Activated T-helper 17 cell treated with anti-CD3 and anti-CD28 coated beads, Interleukin-2, amount 50 U/mL, for 72 hours (primary cell): ENCODE measurements around the gene ZBTB42. TPM values are rescaled to one million over a fixed set of nuclear protein-coding genes. Genes with fewer than 3 reads are reported as not detected.
A peak's percentile ranks its signal among the peaks of the same experiment; 100 is the strongest.
"Not testable (repeated sequence)": the region's sequence is repeated elsewhere in the genome, so short reads cannot be mapped to it uniquely, and the experiment has no call there.

Experiments used
- ATAC-seq: fragments of 150-1000 bp; cut with Tn5 transposase; replicated peaks from 2 replicates; pipeline ENCODE4 v1.10.0; 2021; ENCODE audit warnings: mild to moderate bottlenecking, moderate library complexity
- H3K27ac Mint-ChIP-seq: one replicate; pipeline ENCODE4 v1.8.0; 2022; ENCODE audit warnings: mixed read lengths
- H3K27me3 Mint-ChIP-seq: one replicate; pipeline ENCODE4 v1.8.0; 2022; ENCODE audit warnings: mixed read lengths
- H3K36me3 Mint-ChIP-seq: one replicate; pipeline ENCODE4 v1.8.0; 2022; ENCODE audit warnings: low read depth, mild to moderate bottlenecking, mixed read lengths
- H3K4me1 Mint-ChIP-seq: one replicate; pipeline ENCODE4 v1.8.0; 2022; ENCODE audit warnings: mixed read lengths
- H3K4me3 Mint-ChIP-seq: one replicate; pipeline ENCODE4 v1.8.0; 2022; ENCODE audit warnings: mild to moderate bottlenecking, mixed read lengths
- H3K9me3 Mint-ChIP-seq: one replicate; pipeline ENCODE4 v1.8.0; 2022; ENCODE audit warnings: mixed read lengths
- total RNA-seq, 2 donors: library from RNA; stranded (reverse); gene quantifications; one replicate each; pipeline ENCODE4 v1.2.3, GENCODE V29; 2022

Gene ZBTB42
- total RNA-seq, 2 donors from 2014 or later: 3.0 to 3.2 TPM

- Mint-ChIP-seq H3K4me1 (peaks cover 5% of the 10 kb centered on the region), H3K9me3 (no peaks in the 10 kb centered on the region), H3K27me3 (no peaks in the 10 kb centered on the region), H3K36me3 (no peaks in the 10 kb centered on the region), H3K4me3 (no peak overlapping the region), H3K27ac (no peak overlapping the region)
- no peak for ATAC-seq
Observed at GRCh38 chr14:104803280-104803911, 2.5 kb downstream of the ZBTB42 start.

GRCh38 chr14:104803912-104804410 lies 3.1 kb downstream of the ZBTB42 start:
- Mint-ChIP-seq H3K27ac (no peak overlapping the region), H3K4me3 (no peak overlapping the region), H3K27me3 (no peaks in the 10 kb centered on the region), H3K9me3 (no peaks in the 10 kb centered on the region), H3K4me1 (peaks cover 5% of the 10 kb centered on the region), H3K36me3 (no peaks in the 10 kb centered on the region)
- ATAC-seq: no peak

- Mint-ChIP-seq H3K27ac (no peak overlapping the region), H3K9me3 (no peaks in the 10 kb centered on the region), H3K36me3 (no peaks in the 10 kb centered on the region), H3K4me1 (peaks cover 5% of the 10 kb centered on the region), H3K4me3 (no peak overlapping the region), H3K27me3 (no peaks in the 10 kb centered on the region)
- no peak for ATAC-seq
Observed at GRCh38 chr14:104804481-104805325, 3.8 kb downstream of the ZBTB42 start.

- no peak overlapping the region for H3K4me3 Mint-ChIP-seq
- no peak overlapping the region for H3K27ac Mint-ChIP-seq
- H3K36me3 Mint-ChIP-seq: no peaks in the 10 kb centered on the region
- ATAC-seq: no peak
- no peaks in the 10 kb centered on the region for H3K9me3 Mint-ChIP-seq
- H3K27me3 Mint-ChIP-seq: no peaks in the 10 kb centered on the region
- peaks cover 5% of the 10 kb centered on the region for H3K4me1 Mint-ChIP-seq
Observed at GRCh38 chr14:104805326-104805678, 4.4 kb downstream of the ZBTB42 start.

GRCh38 chr14:104805941-104806624 lies 5.2 kb downstream of the ZBTB42 start:
- Mint-ChIP-seq H3K4me1 (peaks cover 5% of the 10 kb centered on the region), H3K9me3 (no peaks in the 10 kb centered on the region), H3K36me3 (no peaks in the 10 kb centered on the region), H3K27me3 (no peaks in the 10 kb centered on the region), H3K4me3 (no peak overlapping the region), H3K27ac (no peak overlapping the region)
- no peak for ATAC-seq

GRCh38 chr14:104806625-104807465 lies 5.9 kb downstream of the ZBTB42 start:
- H3K27ac Mint-ChIP-seq: no peak overlapping the region
- no peaks in the 10 kb centered on the region for H3K36me3 Mint-ChIP-seq
- ATAC-seq: no peak
- peaks cover 5% of the 10 kb centered on the region for H3K4me1 Mint-ChIP-seq
- no peaks in the 10 kb centered on the region for H3K27me3 Mint-ChIP-seq
- H3K9me3 Mint-ChIP-seq: no peaks in the 10 kb centered on the region
- no peak overlapping the region for H3K4me3 Mint-ChIP-seq

- Mint-ChIP-seq H3K4me3 (no peak overlapping the region), H3K27ac (no peak overlapping the region), H3K36me3 (peaks cover 1% of the 10 kb centered on the region), H3K27me3 (no peaks in the 10 kb centered on the region), H3K9me3 (no peaks in the 10 kb centered on the region), H3K4me1 (peaks cover 5% of the 10 kb centered on the region)
- no peak for ATAC-seq
Observed at GRCh38 chr14:104808456-104808855, 7.6 kb downstream of the ZBTB42 start.

- Mint-ChIP-seq H3K27me3 (no peaks in the 10 kb centered on the region), H3K9me3 (no peaks in the 10 kb centered on the region), H3K4me3 (no peak overlapping the region), H3K27ac (no peak overlapping the region), H3K36me3 (peaks cover 6% of the 10 kb centered on the region), H3K4me1 (no peaks in the 10 kb centered on the region)
- no peak for ATAC-seq
Observed at GRCh38 chr14:104810316-104810715, 9.4 kb downstream of the ZBTB42 start.

GRCh38 chr14:104813286-104813685 lies 12.4 kb downstream of the ZBTB42 start:
- H3K36me3 Mint-ChIP-seq: peaks cover 6% of the 10 kb centered on the region
- H3K4me1 Mint-ChIP-seq: no peaks in the 10 kb centered on the region
- no peaks in the 10 kb centered on the region for H3K9me3 Mint-ChIP-seq
- ATAC-seq: no peak
- no peak overlapping the region for H3K27ac Mint-ChIP-seq
- no peak overlapping the region for H3K4me3 Mint-ChIP-seq
- no peaks in the 10 kb centered on the region for H3K27me3 Mint-ChIP-seq

GRCh38 chr14:104814701-104815100 lies 13.8 kb downstream of the ZBTB42 start:
- not testable (repeated sequence) for H3K9me3 Mint-ChIP-seq, H3K27me3 Mint-ChIP-seq, ATAC-seq, H3K36me3 Mint-ChIP-seq, H3K4me1 Mint-ChIP-seq
- H3K4me3 Mint-ChIP-seq: peak overlapping the region; percentile 84
- H3K27ac Mint-ChIP-seq: peak overlapping the region; percentile 90

GRCh38 chr14:104816616-104816884 lies 15.6 kb downstream of the ZBTB42 start:
- Mint-ChIP-seq H3K27ac (peak overlapping the region; percentile 90), H3K27me3 (no peaks in the 10 kb centered on the region), H3K36me3 (peaks cover 6% of the 10 kb centered on the region), H3K4me3 (peak overlapping the region; percentile 84), H3K4me1 (no peaks in the 10 kb centered on the region), H3K9me3 (no peaks in the 10 kb centered on the region)
- ATAC-seq: no peak

GRCh38 chr14:104817930-104818713 lies 17.2 kb downstream of the ZBTB42 start:
- no peaks in the 10 kb centered on the region for H3K9me3 Mint-ChIP-seq
- peaks cover 6% of the 10 kb centered on the region for H3K36me3 Mint-ChIP-seq
- peak overlapping the region; percentile 84 for H3K4me3 Mint-ChIP-seq
- no peak overlapping the region for H3K27ac Mint-ChIP-seq
- no peak for ATAC-seq
- H3K4me1 Mint-ChIP-seq: no peaks in the 10 kb centered on the region
- no peaks in the 10 kb centered on the region for H3K27me3 Mint-ChIP-seq

- peaks cover 2% of the 10 kb centered on the region for H3K36me3 Mint-ChIP-seq
- no peaks in the 10 kb centered on the region for H3K9me3 Mint-ChIP-seq
- ATAC-seq: no peak
- no peaks in the 10 kb centered on the region for H3K27me3 Mint-ChIP-seq
- H3K27ac Mint-ChIP-seq: no peak overlapping the region
- no peak overlapping the region for H3K4me3 Mint-ChIP-seq
- H3K4me1 Mint-ChIP-seq: no peaks in the 10 kb centered on the region
Observed at GRCh38 chr14:104818714-104819161, 17.8 kb downstream of the ZBTB42 start.
